Stimulated activated CD8-positive, alpha-beta memory T cell treated with anti-CD3 and anti-CD28 coated beads, Interleukin-15, amount 100 ng/mL, for 24 hours (primary cell): ENCODE data around the gene MBD5.
"Not testable (repeated sequence)": the region's sequence is repeated elsewhere in the genome, so short reads cannot be mapped to it uniquely, and the experiment has no call there.

Source experiments
- DNase-seq: peaks from one replicate; pipeline ENCODE4 v3.0.0-alpha.2; 2020; ENCODE audit warnings: low read depth

The MBD5 gene

GRCh38 chr2:148523315-148523714 is 502.4 kb downstream of the MBD5 start:
- no peak for DNase-seq

DNA sequence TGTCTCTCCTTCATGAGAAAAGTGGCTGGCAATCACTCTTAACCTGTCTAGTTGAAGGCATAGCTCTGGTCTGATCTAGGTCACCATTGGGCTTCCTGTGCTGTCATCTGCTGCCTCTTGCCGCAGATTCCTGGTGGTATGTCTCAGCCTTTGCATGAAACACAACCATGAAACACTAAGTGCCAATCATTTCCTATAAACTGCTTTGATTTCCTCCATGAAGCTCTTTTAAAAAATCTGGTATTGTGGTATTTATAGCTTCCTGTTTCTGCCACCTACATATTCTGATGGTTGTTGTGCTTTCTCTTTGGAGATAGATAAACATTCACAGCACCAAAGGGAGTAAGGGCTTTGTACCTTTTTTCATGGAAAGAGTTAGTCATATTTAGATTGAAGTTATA is 503.6 kb downstream of the MBD5 start:
- DNase-seq, result no peak

- no peak for DNase-seq
Observed at GRCh38 chr2:148525130-148525529, 504.2 kb downstream of the MBD5 start.

DNA sequence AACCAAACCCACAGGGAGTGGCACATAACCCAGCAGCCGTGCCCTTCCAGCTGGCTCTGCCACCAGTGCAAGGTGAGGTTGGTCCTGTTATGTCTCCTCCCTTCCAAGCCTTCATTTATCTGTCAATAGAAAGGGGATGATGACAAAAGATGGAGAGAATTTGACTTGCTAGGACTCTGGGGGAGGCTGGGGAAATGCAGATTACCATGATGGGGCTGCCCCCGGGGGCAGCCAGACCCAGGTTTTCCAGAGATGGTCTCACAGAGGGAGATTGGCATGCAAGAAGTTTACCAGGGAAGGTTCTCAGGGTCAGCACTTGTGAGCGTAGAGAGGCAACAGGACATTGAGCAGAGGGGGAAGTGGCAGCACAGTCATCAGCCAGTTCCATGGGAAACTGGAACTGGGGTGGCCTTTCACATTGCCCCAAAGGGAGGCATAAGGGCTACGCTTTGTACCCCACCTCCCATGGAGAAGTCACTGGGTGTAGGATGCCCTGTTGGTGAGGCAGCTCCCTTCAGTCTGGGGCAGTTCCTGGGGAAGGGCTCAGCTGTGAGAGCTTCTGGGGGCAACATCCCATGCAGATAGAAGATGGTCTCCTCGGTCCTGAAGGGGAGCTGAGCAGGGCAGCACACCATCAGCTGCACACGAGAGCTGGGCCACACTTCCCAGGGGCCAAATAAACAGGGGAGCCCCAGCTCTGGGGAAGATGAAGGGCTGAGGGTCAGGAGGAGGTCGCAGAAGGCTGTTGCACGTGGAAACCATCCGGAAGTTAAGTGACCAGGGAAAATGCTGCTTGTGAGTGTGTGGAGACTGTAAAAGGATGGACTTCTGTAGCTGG is 505.8 kb downstream of the MBD5 start:
- DNase-seq, result no peak

GRCh38 chr2:148527488-148528340 is 506.8 kb downstream of the MBD5 start:
- DNase-seq, result no peak

DNA sequence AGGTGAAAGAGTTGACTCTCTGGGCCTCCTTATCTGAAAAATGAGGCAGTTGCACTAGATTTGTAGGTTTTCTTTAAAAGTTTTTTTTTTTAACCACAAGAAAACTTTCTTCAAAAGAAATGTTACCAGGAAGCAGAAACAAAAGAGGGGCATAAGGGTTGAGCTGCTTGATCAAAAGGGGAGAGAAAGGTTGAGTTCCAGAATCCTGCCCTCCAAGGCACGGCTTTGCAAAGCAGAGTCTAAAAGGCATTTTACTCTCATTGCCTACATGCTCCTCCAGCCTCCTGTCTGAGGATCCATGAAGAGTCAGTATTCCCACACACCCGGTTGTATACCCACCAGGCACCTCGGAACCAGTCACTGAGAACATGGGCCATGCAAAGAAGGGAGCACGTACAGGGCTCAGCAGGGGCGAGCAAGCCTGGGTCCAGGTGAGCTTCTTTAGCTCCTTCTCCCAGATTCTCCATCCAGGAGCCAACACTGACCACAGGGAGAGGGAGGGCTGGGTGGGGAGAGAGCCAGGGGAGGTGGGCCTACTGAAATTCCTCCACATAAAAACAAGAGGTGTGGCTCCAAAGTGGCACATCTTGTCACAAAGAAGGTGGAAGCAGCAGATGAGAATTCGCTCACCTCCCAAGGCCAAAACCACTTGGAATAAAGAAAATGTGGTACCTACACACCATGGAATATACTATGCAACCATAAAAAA is 507.6 kb downstream of the MBD5 start:
- DNase-seq, result no peak

DNA sequence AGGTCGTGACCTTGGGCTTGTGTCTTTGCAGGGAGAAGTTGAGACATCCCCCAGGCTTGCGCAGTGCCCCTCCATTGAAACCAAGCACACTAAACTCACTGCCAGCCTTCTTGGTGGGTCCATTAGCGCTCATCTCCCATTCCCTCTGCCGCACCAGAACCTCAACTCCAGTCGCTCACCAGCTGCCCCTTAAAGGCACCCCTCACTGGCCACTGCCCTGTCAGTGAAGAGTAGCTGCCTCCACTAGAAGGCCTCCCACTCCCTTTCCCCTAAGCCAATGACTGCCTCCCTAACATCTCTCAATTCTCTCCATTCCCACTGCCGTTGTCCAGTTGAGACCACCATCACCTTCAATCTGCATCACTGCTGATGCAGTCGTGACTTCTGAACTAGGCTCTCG is 508.9 kb downstream of the MBD5 start:
- DNase-seq, result no peak

- DNase-seq, result no peak
Observed at GRCh38 chr2:148530350-148530749, 509.5 kb downstream of the MBD5 start.

DNA sequence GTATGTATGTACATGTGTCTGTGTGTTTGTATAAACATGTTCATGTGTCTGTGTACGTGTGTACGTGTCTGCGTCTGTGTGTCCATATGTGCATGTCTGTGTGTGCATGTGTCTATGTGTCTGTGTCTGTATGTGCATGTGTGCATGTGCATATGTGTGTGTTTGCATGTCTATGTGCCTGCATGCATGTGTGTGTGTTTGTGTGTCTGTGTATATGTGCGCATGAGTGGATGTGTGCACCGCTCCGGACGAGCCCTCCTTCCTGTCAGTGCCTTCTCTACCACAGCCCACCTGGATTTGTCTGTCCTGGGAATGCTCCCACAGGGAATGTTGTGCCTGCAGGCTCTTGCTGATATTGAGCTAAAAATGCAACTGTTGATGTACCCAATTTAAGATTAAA is 510.3 kb downstream of the MBD5 start:
- DNase-seq, result no peak

DNA sequence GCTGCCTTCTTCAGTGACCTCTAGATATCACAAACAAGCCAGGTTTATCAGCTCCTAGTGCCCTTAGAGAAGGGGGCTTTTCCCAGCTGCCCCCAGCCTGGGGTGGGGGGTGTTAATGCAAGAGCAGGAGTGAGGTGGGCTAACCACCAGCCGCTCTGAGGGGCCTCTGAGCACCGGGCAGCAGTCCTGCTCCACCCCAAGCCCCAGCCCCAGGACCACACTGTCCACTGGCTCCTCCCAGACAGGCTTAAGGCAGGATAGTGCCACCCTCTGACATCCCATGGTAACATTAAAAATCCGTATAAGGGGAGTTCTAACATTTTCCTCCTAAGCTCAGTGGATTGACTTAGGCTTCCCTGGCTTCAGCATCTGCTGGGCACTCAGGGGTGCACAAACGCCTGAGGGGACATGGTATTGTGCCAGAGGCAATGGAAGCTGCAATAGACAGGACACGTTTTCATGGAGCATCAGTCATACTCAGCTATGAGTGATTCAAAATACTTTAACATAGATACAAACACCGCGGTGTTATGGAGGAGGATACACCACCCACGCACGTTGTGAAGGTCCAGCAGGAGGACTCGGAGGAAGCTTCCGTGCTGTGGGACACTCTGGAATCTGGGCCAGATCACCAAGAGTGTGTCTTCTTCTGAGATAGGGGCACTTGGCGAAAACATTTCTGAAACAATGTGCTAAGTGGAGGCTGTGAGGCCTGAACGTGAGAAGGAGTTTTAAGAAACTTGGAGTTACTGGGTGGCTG is 511.0 kb downstream of the MBD5 start:
- no peak for DNase-seq

GRCh38 chr2:148533004-148533403 is 512.1 kb downstream of the MBD5 start:
- DNase-seq, result no peak

- no peak for DNase-seq
Observed at GRCh38 chr2:148533685-148534084, 512.8 kb downstream of the MBD5 start.

- DNase-seq, result no peak
Observed at GRCh38 chr2:148534416-148535204, 513.7 kb downstream of the MBD5 start.

DNA sequence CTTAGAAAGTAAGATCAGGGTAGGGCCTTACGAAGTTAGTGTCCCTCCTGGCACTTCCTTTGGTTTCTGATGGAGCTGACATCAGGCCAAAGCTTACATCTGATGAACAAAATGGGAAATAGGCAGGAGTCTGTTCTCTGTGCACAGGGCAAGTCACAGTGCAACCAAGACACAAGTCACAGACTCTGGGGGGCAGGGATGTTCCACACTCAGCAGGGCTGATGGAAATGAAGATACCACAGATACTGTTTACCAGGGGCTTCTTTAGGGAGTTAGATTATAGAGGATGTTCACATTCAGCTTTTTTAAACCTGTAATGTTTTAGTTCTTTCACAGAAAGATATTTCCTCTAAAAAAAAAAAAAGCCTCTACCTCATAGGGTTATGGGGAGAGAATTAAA is 517.5 kb downstream of the MBD5 start:
- DNase-seq, result no peak

DNA sequence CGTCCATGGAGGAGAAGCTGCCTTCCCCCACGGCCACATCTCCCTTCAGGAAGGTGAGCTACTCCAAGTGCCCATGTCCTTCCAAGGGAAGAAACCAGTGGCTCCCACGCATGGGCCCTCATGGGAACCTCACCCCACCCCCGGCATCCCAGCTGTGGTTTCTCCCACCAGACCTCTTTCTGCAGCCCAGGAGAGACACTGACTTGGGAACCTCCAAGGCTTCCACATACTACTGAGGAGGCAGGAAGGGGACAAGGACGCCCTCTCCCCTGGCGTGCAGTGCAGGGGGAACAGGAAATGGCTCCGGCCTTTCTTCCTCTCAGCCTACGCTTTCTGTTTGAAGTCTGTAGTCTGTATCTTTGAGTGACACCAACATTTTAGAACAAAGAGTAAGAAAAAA is 519.1 kb downstream of the MBD5 start:
- DNase-seq, result no peak

- no peak for DNase-seq
Observed at GRCh38 chr2:148541792-148542191, 520.9 kb downstream of the MBD5 start.

- DNase-seq, result no peak
Observed at GRCh38 chr2:148542614-148543013, 521.7 kb downstream of the MBD5 start.

- not testable (repeated sequence) for DNase-seq
Observed at GRCh38 chr2:148543088-148543540, 522.2 kb downstream of the MBD5 start.

DNA sequence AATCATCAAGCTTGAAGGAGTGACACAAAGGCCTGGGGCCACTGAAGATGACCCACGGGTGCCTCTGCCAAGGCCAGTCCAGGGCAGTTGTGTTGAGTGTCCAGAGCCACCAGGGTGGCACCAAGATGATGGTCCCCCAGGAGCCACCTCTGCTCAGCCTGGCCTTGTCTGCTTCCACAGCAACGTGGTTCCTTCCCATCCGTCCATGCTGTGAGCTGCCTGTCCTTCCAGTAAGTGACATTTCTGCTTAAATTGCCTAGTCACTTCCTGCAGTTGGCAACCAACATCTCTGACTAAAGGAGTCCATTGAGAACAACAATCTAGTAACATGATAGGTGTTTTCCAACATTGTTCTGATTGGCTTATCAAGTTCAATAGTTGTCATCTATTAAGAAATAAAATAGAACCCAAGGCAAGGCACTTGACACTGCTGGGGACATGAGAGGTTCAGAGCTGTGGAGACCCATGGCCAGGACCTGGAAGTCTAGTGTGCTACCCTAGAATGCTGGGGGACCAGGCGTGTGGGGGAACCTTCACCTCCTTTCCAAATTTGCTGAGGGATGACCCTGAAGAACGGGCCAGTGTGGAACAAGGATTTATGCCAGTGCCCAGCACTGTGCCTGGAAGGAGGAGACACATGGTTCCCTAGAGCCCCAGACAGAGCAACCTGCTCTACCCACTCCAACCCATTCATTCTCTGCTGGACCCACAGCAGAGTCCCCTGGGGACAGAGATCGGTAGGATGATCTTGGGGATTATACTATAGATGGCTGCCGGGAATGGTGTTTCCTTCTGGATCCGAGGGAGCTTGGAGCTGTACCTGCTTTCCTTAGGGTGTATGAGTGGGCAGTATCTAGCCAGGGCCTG is 524.7 kb downstream of the MBD5 start:
- no peak for DNase-seq

DNA sequence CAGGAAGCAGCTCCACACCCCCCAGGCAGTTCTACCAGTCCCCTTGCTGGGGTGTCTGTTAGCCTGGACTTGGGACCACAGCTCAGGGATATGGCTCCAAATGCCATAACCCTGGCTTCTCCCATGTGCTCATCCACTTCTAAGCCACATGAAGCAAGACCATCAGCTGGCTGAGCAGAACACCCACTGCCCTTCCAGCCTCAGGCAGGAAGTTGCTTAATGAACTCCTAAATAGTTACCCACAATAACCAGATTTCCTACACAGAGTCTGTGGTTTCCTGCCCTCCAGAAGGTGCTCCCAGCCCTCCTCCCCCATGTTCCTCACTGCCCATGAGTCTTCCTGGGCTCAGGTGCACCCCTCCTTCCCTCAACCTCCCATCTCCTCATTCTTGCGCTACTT is 525.4 kb downstream of the MBD5 start:
- DNase-seq, result no peak
